Measurements from ENCODE around the gene SCEL. TPM values are rescaled to one million over a fixed set of nuclear protein-coding genes. Genes with fewer than 3 reads are reported as not detected.

The SCEL gene
- total RNA-seq, 1 donor from 2014 or later, result not detected

DNA sequence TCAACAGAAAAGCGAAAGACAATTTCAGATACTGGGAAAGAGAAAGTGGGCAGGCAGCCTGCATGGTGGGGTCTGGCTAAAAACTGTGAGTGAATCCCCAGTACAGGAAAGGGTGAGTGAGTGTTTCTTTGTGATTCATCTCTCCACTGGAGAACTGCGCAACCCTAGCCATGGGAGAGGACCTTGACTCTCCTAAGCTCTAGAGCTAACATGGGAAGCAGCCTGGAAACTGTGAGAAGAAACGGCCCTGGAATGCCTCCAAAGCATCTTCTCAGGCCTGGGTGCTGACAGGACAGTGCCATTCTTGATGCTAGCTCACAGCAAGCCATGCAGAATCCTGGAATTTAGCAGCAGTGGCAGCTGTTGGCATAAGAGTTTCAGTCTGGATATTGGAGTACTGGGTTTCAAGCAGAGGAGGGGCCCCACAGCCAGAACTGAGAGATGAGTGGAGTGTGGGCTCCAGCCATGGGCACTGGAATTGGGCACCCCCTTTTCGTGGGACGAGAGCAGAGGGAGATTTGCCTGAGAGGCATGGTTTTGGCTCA lies 143.3 kb downstream of the SCEL start:
- Histone ChIP-seq H2AFZ (replicated peaks) (peak overlapping the region; percentile 34), H3K79me2 (ENCODE audit: low read depth) (no peaks in the 10 kb centered on the region), H3K4me3 (no peak overlapping the region), H3K27ac (no peak overlapping the region), H3K27me3 (no peaks in the 10 kb centered on the region), H3F3A (ENCODE audit: low read depth) (no peaks in the 10 kb centered on the region), H3K9me3 (ENCODE audit: low read depth) (peaks cover 2% of the 10 kb centered on the region), H3K4me2 (no peak overlapping the region), H3K36me3 (no peaks in the 10 kb centered on the region), H3K9ac (no peak overlapping the region), H3K4me1 (peaks cover 6% of the 10 kb centered on the region), H4K20me1 (ENCODE audit: low read depth) (no peaks in the 10 kb centered on the region)
- Mint-ChIP-seq H3K9me3 (peaks cover 11% of the 10 kb centered on the region), H3K36me3 (no peaks in the 10 kb centered on the region), H3K4me1 (peaks cover 8% of the 10 kb centered on the region), H3K27ac (peak overlapping the region; percentile 7), H3K4me3 (no peak overlapping the region), H3K27me3 (ENCODE audit: insufficient read depth, low read depth) (peaks cover 3% of the 10 kb centered on the region)
- TF ChIP-seq, protein P1, sequence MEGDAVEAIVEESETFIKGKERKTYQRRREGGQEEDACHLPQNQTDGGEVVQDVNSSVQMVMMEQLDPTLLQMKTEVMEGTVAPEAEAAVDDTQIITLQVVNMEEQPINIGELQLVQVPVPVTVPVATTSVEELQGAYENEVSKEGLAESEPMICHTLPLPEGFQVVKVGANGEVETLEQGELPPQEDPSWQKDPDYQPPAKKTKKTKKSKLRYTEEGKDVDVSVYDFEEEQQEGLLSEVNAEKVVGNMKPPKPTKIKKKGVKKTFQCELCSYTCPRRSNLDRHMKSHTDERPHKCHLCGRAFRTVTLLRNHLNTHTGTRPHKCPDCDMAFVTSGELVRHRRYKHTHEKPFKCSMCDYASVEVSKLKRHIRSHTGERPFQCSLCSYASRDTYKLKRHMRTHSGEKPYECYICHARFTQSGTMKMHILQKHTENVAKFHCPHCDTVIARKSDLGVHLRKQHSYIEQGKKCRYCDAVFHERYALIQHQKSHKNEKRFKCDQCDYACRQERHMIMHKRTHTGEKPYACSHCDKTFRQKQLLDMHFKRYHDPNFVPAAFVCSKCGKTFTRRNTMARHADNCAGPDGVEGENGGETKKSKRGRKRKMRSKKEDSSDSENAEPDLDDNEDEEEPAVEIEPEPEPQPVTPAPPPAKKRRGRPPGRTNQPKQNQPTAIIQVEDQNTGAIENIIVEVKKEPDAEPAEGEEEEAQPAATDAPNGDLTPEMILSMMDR (IDR thresholded peaks at IDR 0.05), result no peak
- no peak for TF ChIP-seq EZH2phosphoT487 (IDR thresholded peaks at IDR 0.05)
- TF ChIP-seq EZH2 (IDR thresholded peaks at IDR 0.05), result no peak
- DNase-seq (ENCODE audit: low spot score), result peak; percentile 3

- no peak for DNase-seq (ENCODE audit: low spot score)
- no peak overlapping the region for H3K4me2 ChIP-seq
- TF ChIP-seq, protein P1 (IDR thresholded peaks at IDR 0.05), result no peak
- TF ChIP-seq EZH2 (IDR thresholded peaks at IDR 0.05), result no peak
- TF ChIP-seq EZH2phosphoT487 (IDR thresholded peaks at IDR 0.05), result no peak
- no peak overlapping the region for H3K4me3 ChIP-seq
- no peaks in the 10 kb centered on the region for H3F3A ChIP-seq (ENCODE audit: low read depth)
- H3K27ac ChIP-seq, result no peak overlapping the region
- Mint-ChIP-seq H3K27me3 (ENCODE audit: insufficient read depth, low read depth) (peaks cover 5% of the 10 kb centered on the region), H3K36me3 (no peaks in the 10 kb centered on the region), H3K9me3 (no peaks in the 10 kb centered on the region), H3K4me1 (no peaks in the 10 kb centered on the region), H3K4me3 (no peak overlapping the region), H3K27ac (no peak overlapping the region)
- H3K9ac ChIP-seq, result no peak overlapping the region
- H3K79me2 ChIP-seq (ENCODE audit: low read depth), result no peaks in the 10 kb centered on the region
- H3K27me3 ChIP-seq, result no peaks in the 10 kb centered on the region
- no peaks in the 10 kb centered on the region for H3K4me1 ChIP-seq
- no peaks in the 10 kb centered on the region for H3K36me3 ChIP-seq
- H4K20me1 ChIP-seq (ENCODE audit: low read depth), result no peaks in the 10 kb centered on the region
- no peaks in the 10 kb centered on the region for H3K9me3 ChIP-seq (ENCODE audit: low read depth)
- no peak overlapping the region for H2AFZ ChIP-seq (replicated peaks)
These were observed 152.3 kb downstream of the SCEL start for GRCh38 chr13:77687799-77688198.

GRCh38 chr13:77691871-77692270 lies 156.4 kb downstream of the SCEL start:
- H3K36me3 Mint-ChIP-seq, result no peaks in the 10 kb centered on the region
- no peaks in the 10 kb centered on the region for H3K9me3 Mint-ChIP-seq
- Histone ChIP-seq H3K4me3 (no peak overlapping the region), H4K20me1 (ENCODE audit: low read depth) (no peaks in the 10 kb centered on the region), H3K36me3 (no peaks in the 10 kb centered on the region), H3K27me3 (peaks cover 9% of the 10 kb centered on the region), H3K4me1 (peaks cover 19% of the 10 kb centered on the region), H3K9ac (no peak overlapping the region), H3K9me3 (ENCODE audit: low read depth) (no peaks in the 10 kb centered on the region), H3F3A (ENCODE audit: low read depth) (peaks cover 11% of the 10 kb centered on the region), H3K27ac (no peak overlapping the region), H3K4me2 (no peak overlapping the region), H2AFZ (replicated peaks) (no peak overlapping the region), H3K79me2 (ENCODE audit: low read depth) (no peaks in the 10 kb centered on the region)
- peaks cover 8% of the 10 kb centered on the region for H3K27me3 Mint-ChIP-seq (ENCODE audit: insufficient read depth, low read depth)
- peaks cover 33% of the 10 kb centered on the region for H3K4me1 Mint-ChIP-seq
- no peak for DNase-seq (ENCODE audit: low spot score)
- no peak overlapping the region for H3K4me3 Mint-ChIP-seq
- TF ChIP-seq EZH2phosphoT487 (IDR thresholded peaks at IDR 0.05), result no peak
- no peak for TF ChIP-seq EZH2 (IDR thresholded peaks at IDR 0.05)
- TF ChIP-seq, protein P1 (IDR thresholded peaks at IDR 0.05), result no peak
- no peak overlapping the region for H3K27ac Mint-ChIP-seq

Data from neural progenitor cell (in vitro differentiated cells).